Measurements from ENCODE around the gene UNC119.

UNC119 gene

DNA sequence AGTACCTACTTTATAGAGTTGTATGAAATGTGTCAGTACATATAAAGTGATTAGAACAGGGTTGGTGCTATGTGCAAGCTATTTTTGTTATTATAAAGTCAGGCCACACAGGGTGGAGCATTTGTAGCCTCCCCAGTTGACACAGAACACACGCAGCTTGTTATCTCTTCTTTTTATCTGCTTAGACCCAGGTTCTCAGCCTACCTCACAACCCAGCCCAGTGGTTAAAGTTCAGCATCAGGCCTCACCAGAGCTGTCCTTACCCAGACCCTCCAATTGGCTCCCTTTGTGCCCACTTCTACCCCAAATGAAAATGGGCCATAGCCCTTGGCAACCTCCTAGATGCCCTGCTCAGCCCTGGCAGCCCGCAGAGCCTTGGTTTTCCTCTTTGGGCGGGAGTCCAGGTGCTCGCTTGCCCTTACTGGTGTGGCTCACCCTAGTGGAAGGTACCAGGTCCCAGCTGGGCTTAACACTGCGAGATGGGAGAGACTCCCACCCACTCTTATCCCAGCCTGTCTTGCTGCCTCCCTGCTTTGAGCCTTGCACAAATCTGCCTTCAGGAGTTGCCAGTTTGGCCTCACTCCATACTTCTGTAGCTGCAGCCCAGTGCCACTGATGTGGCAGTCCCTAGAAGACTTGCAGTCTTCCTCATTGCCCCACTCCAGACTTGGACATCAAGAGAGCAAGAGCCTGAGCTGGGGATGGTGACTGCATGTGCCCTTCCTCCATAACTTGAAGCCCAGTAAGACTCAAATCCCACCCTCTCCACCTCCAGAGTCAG, 20.0 kb upstream of the UNC119 start:
- no peak overlapping the region for H3K4me3 ChIP-seq (replicated peaks; ENCODE audit: low read depth, low read length)
- DNase-seq (ENCODE audit: low read depth), result no peak
- TF ChIP-seq, protein P1, sequence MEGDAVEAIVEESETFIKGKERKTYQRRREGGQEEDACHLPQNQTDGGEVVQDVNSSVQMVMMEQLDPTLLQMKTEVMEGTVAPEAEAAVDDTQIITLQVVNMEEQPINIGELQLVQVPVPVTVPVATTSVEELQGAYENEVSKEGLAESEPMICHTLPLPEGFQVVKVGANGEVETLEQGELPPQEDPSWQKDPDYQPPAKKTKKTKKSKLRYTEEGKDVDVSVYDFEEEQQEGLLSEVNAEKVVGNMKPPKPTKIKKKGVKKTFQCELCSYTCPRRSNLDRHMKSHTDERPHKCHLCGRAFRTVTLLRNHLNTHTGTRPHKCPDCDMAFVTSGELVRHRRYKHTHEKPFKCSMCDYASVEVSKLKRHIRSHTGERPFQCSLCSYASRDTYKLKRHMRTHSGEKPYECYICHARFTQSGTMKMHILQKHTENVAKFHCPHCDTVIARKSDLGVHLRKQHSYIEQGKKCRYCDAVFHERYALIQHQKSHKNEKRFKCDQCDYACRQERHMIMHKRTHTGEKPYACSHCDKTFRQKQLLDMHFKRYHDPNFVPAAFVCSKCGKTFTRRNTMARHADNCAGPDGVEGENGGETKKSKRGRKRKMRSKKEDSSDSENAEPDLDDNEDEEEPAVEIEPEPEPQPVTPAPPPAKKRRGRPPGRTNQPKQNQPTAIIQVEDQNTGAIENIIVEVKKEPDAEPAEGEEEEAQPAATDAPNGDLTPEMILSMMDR (IDR thresholded peaks at IDR 0.05; ENCODE audit: low read length, missing control alignments), result no peak

DNA sequence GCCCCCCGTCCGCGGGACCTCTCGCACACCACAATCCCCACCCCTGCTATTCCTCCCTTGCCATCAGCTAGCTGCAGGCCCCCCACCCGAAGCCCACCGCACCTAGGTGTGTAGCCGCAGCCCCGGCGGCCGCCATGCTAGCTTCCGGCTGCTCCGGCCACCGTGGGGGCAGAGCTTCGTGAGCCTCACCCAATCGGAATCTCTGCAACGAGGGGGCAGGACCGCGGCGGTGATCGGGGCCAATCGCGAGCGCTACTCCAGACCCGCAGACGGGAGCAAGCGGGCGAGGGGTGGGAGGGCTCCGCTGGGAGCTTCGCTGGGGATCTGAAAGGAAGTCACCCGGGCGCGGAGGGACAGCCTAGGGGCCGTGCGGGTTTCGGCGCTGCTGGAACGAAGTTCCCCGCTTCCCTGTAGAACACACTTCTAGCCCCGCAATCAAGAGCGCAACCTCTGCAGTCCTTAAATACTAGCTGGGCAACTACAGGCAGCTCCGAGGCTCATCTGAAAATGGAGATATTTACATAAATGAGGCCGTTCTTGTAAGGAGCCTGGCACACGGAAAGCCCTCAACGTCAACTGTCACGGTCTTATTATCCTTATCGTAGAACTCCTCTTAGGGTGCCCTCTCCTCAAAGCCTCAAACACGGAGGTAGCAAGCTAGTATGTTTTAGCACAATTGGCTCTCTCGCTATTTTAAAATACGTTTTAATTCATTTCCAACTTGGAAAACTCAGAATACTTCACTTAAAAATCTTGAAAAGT, 19.1 kb upstream of the UNC119 start, which contains the start of gene PIGS:
Gene PIGS, minus strand, starts transcription at position 164 of the 762 bp plus-strand sequence. Its CDS starts 28 bp downstream, at position 136.
- TF ChIP-seq, protein P1 (IDR thresholded peaks at IDR 0.05; ENCODE audit: low read length, missing control alignments), result no peak
- peak; percentile 88 for DNase-seq (ENCODE audit: low read depth)
- H3K4me3 ChIP-seq (replicated peaks; ENCODE audit: low read depth, low read length), result peak within 1 kb of the TSS; percentile 96

DNA sequence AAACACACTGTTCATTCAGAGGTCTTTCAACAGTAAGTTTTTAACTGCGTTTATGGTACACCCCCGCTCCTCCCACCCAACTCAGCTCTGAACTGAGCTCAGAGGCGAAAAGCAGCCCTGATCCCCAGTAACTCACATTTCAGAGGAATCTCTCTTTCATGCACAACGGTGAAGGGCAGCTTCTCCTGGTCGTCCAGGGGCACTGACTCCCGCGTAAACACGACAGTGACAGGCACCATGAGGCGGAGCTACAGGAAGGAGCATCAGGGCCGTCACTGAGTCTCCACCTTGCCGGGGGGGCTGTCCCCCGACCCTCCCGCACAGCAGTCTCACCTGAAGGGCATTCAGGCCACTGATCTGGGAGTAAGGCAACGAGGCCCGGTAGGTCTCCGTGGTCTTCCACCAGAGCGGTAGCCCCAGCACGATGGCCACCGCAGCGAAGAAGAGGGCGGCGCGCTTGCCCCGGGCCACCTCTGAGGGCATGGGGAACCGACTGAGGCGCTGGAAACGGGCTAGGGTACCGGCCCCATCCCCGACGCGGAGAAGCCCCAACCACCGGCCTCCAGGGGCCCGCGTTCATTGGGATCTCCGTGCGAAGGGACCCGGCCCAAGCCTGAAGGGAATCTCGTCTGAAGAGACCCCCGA, 18.4 kb upstream of the UNC119 start:
- TF ChIP-seq, protein P1 (IDR thresholded peaks at IDR 0.05; ENCODE audit: low read length, missing control alignments), result no peak
- DNase-seq (ENCODE audit: low read depth), result no peak
- H3K4me3 ChIP-seq (replicated peaks; ENCODE audit: low read depth, low read length), result peak overlapping the region; percentile 96

DNA sequence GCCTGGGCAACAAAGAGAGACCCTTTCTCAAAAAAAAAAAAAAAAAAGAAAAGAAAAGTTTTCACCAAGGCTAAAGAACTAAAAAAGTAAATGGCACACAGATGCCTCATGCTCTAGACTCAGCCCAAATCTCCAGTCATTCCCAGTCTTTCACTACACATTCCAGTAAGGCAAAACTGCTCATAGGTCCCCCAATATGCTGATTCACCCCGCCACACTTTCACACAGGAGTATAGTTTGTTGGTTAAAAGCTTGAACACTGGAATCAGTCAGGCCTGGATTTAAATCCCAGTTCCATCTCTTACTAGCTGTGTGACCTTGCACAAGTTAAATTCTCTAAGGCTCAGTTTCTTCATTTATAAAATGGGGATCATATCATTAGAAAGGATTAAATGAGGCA, 17.0 kb upstream of the UNC119 start:
- no peak for DNase-seq (ENCODE audit: low read depth)
- TF ChIP-seq, protein P1 (IDR thresholded peaks at IDR 0.05; ENCODE audit: low read length, missing control alignments), result no peak
- H3K4me3 ChIP-seq (replicated peaks; ENCODE audit: low read depth, low read length), result no peak overlapping the region

DNA sequence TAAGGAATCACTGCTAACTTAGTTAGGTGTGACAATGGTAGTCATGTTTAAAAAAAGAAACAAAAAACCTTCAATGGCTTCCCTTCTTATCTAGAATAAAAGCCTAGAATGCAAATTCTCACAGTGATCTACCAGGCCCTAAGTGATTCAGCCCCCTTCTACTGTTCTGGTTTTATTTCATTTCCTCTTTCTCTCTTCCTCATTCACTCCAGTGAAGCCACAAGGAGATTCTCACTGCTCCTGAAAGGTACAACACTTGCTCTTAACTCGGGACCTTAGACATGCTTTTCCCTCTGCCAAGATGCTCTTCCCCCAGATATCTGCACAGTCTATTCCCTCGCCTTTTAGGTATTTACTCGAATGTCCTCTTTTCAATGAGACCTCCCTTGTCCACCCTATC, 15.2 kb upstream of the UNC119 start:
- no peak overlapping the region for H3K4me3 ChIP-seq (replicated peaks; ENCODE audit: low read depth, low read length)
- TF ChIP-seq, protein P1 (IDR thresholded peaks at IDR 0.05; ENCODE audit: low read length, missing control alignments), result no peak
- no peak for DNase-seq (ENCODE audit: low read depth)

DNA sequence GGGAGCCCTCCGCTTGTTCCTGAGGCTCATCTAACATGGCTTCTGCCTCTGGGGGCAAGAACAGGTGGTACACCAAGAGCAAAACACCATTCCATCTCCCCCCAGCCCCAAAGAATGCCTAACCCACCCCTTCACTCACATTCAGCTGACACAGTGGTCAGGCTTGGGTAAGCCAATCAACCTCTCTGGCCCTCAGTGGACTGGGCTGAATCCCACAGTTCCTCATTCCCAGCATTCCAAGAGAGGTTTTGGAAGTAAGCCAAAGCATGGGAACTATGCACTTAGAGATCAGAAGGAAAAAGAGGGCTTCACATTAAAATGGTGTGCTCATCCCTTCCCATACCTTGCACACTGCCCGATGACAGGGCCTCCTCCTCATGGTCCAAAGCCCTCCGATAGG, 11.1 kb upstream of the UNC119 start:
- H3K4me3 ChIP-seq (replicated peaks; ENCODE audit: low read depth, low read length), result no peak overlapping the region
- TF ChIP-seq, protein P1 (IDR thresholded peaks at IDR 0.05; ENCODE audit: low read length, missing control alignments), result no peak
- DNase-seq (ENCODE audit: low read depth), result peak; percentile 70

Measured in fibroblast of pulmonary artery (primary cell).